OCI-LY3 (cell line): ENCODE measurements around the gene CACNA2D3.

Experiments
- H2AFZ ChIP-seq: fragments of 200-600, 300-600 bp; shearing (Covaris generic); 2 replicates; pipeline ENCODE4 v1.6.0; 2014; ENCODE audit warnings: antibody characterized with exemption, low read depth, low read length
- H3K27ac ChIP-seq: fragments of 200-600, 300-600 bp; sonication (generic); 2 replicates; pipeline ENCODE4 v1.5.1; 2014; ENCODE audit warnings: mild to moderate bottlenecking, low read length, moderate library complexity, mixed read lengths
- H3K27me3 ChIP-seq: fragments of 200-600, 300-600 bp; sonication (generic); 2 replicates; pipeline ENCODE4 v1.6.1; 2014; ENCODE audit warnings: low read depth, low read length, mixed read lengths
- H3K36me3 ChIP-seq: fragments of 200-600, 300-600 bp; sonication (generic); replicated peaks from 2 replicates; pipeline ENCODE3; 2014; ENCODE audit warnings: low read depth, low read length, mixed read lengths
- H3K4me1 ChIP-seq: fragments of 300-600, 200-600 bp; sonication (generic); 2 replicates; pipeline ENCODE4 v1.6.1; 2014; ENCODE audit warnings: low read length, mixed read lengths
- H3K4me2 ChIP-seq: fragments of 200-600, 300-600 bp; sonication (generic); 2 replicates; pipeline ENCODE4 v1.6.1; 2014; ENCODE audit warnings: low read length, mixed read lengths
- H3K4me3 ChIP-seq: fragments of 300-600, 200-600 bp; sonication (generic); 2 replicates; pipeline ENCODE4 v1.5.1; 2014; ENCODE audit warnings: antibody characterized with exemption, mild to moderate bottlenecking, low read length, moderate library complexity
- H3K79me2 ChIP-seq: fragments of 300-600, 200-600 bp; shearing (Covaris generic); 2 replicates; pipeline ENCODE4 v1.6.1; 2014; ENCODE audit warnings: mild to moderate bottlenecking, low read length, mixed read lengths
- H3K9ac ChIP-seq: fragments of 300-600, 200-600 bp; shearing (Covaris generic); 2 replicates; pipeline ENCODE4 v1.6.0; 2014; ENCODE audit warnings: mild to moderate bottlenecking, low read length, moderate library complexity
- H3K9me3 ChIP-seq: fragments of 200-600, 300-600 bp; shearing (Covaris generic); 2 replicates; pipeline ENCODE4 v1.6.1; 2014; ENCODE audit warnings: low read length, mixed read lengths; ENCODE audit not compliant: insufficient read depth
- H4K20me1 ChIP-seq: fragments of 200-600, 300-600 bp; sonication (generic); 2 replicates; pipeline ENCODE4 v1.6.1; 2016; ENCODE audit warnings: low read length, mixed read lengths; ENCODE audit not compliant: insufficient read depth
- EZH2phosphoT487 ChIP-seq: fragments of 200-600 bp; shearing (Covaris generic); IDR thresholded peaks from 2 replicates; pipeline ENCODE4 v1.6.1; 2018; ENCODE audit warnings: antibody characterized with exemption, mixed run types, low read depth
- TF ChIP-seq, protein P1 (sequence below): fragments of 200-600, 300-600 bp; sonication (generic); IDR thresholded peaks from 2 replicates; pipeline ENCODE4 v1.5.1; 2014; ENCODE audit warnings: antibody characterized with exemption, low read length, low read depth

CACNA2D3 gene

DNA sequence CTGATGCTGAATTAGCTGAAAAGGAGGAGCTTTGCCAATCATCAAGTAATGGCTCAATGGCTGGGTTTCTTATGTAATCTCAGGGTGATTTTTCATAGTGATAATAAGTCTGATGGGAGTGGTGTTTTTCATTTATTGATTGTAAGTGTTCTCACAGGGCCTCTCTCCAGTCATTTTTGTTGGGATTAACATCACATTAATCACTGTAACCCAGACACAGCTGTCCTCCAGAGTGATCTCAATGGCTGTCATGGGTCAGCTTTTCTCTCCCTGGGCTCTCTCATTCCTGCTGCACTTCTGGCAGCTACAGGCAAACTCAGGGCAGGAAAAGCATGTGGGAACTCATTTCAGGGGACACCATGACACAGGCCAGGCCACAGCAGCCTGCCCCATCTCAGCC, 642.6 kb downstream of the CACNA2D3 start:
- H3K27me3 ChIP-seq = peaks cover 8% of the 10 kb centered on the region; the same call in 1 of the 2 replicates
- H3K36me3 ChIP-seq = no peaks in the 10 kb centered on the region
- H4K20me1 ChIP-seq = no peaks in the 10 kb centered on the region
- H3K4me3 ChIP-seq = no peak overlapping the region
- H3K27ac ChIP-seq = no peak overlapping the region
- no peak for TF ChIP-seq EZH2phosphoT487
- TF ChIP-seq, protein P1, sequence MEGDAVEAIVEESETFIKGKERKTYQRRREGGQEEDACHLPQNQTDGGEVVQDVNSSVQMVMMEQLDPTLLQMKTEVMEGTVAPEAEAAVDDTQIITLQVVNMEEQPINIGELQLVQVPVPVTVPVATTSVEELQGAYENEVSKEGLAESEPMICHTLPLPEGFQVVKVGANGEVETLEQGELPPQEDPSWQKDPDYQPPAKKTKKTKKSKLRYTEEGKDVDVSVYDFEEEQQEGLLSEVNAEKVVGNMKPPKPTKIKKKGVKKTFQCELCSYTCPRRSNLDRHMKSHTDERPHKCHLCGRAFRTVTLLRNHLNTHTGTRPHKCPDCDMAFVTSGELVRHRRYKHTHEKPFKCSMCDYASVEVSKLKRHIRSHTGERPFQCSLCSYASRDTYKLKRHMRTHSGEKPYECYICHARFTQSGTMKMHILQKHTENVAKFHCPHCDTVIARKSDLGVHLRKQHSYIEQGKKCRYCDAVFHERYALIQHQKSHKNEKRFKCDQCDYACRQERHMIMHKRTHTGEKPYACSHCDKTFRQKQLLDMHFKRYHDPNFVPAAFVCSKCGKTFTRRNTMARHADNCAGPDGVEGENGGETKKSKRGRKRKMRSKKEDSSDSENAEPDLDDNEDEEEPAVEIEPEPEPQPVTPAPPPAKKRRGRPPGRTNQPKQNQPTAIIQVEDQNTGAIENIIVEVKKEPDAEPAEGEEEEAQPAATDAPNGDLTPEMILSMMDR = no peak
- no peak overlapping the region for H3K4me2 ChIP-seq
- no peaks in the 10 kb centered on the region for H3K9me3 ChIP-seq
- no peak overlapping the region for H3K9ac ChIP-seq
- H3K79me2 ChIP-seq = no peaks in the 10 kb centered on the region
- no peak overlapping the region for H2AFZ ChIP-seq
- H3K4me1 ChIP-seq = no peaks in the 10 kb centered on the region

- Histone ChIP-seq H3K79me2 (no peaks in the 10 kb centered on the region), H3K4me1 (no peaks in the 10 kb centered on the region), H3K9me3 (no peaks in the 10 kb centered on the region), H3K27me3 (peaks cover 12% of the 10 kb centered on the region), H3K4me3 (no peak overlapping the region), H3K9ac (no peak overlapping the region), H4K20me1 (no peaks in the 10 kb centered on the region), H3K27ac (no peak overlapping the region), H3K4me2 (no peak overlapping the region), H2AFZ (no peak overlapping the region), H3K36me3 (no peaks in the 10 kb centered on the region)
- TF ChIP-seq, protein P1 = no peak
- TF ChIP-seq EZH2phosphoT487 = no peak
Observed at GRCh38 chr3:54771050-54771449, 648.7 kb downstream of the CACNA2D3 start.

- H3K4me1 ChIP-seq = no peaks in the 10 kb centered on the region
- peaks cover 12% of the 10 kb centered on the region for H3K27me3 ChIP-seq
- H3K4me2 ChIP-seq = no peak overlapping the region
- no peaks in the 10 kb centered on the region for H4K20me1 ChIP-seq
- H3K27ac ChIP-seq = no peak overlapping the region
- no peak overlapping the region for H3K4me3 ChIP-seq
- H2AFZ ChIP-seq = no peak overlapping the region
- H3K36me3 ChIP-seq = no peaks in the 10 kb centered on the region
- H3K79me2 ChIP-seq = no peaks in the 10 kb centered on the region
- H3K9me3 ChIP-seq = no peaks in the 10 kb centered on the region
- TF ChIP-seq EZH2phosphoT487 = no peak
- TF ChIP-seq, protein P1 = no peak
- H3K9ac ChIP-seq = no peak overlapping the region
Observed at GRCh38 chr3:54772051-54772450, 649.7 kb downstream of the CACNA2D3 start.

GRCh38 chr3:54772746-54773145, 650.4 kb downstream of the CACNA2D3 start:
- Histone ChIP-seq H3K4me3 (no peak overlapping the region), H3K9ac (no peak overlapping the region), H3K4me1 (no peaks in the 10 kb centered on the region), H4K20me1 (no peaks in the 10 kb centered on the region), H3K4me2 (no peak overlapping the region), H3K27ac (no peak overlapping the region), H3K9me3 (no peaks in the 10 kb centered on the region), H3K79me2 (no peaks in the 10 kb centered on the region), H3K27me3 (peaks cover 12% of the 10 kb centered on the region), H2AFZ (no peak overlapping the region), H3K36me3 (no peaks in the 10 kb centered on the region)
- TF ChIP-seq EZH2phosphoT487 = no peak
- TF ChIP-seq, protein P1 = no peak
